Fibroblast of mammary gland (primary cell): ENCODE results near the gene LRRC8A.
"Not testable (repeated sequence)": the region's sequence is repeated elsewhere in the genome, so short reads cannot be mapped to it uniquely, and the experiment has no call there.

Experiments
- DNase-seq: peaks from one replicate; pipeline ENCODE4 v3.0.0-alpha.2; 2010; ENCODE audit warnings: low read depth
- H3K4me3 ChIP-seq: 2 replicates; pipeline ENCODE4 v1.5.1; 2011; ENCODE audit warnings: low read depth, mild to moderate bottlenecking, low read length, moderate library complexity; ENCODE audit not compliant: control insufficient read depth
- CTCF ChIP-seq: conservative IDR thresholded peaks from 2 replicates; pipeline ENCODE4 v1.5.1; 2011; ENCODE audit warnings: low read depth, low read length, inconsistent platforms; ENCODE audit not compliant: control insufficient read depth, insufficient read depth

The LRRC8A gene

DNA sequence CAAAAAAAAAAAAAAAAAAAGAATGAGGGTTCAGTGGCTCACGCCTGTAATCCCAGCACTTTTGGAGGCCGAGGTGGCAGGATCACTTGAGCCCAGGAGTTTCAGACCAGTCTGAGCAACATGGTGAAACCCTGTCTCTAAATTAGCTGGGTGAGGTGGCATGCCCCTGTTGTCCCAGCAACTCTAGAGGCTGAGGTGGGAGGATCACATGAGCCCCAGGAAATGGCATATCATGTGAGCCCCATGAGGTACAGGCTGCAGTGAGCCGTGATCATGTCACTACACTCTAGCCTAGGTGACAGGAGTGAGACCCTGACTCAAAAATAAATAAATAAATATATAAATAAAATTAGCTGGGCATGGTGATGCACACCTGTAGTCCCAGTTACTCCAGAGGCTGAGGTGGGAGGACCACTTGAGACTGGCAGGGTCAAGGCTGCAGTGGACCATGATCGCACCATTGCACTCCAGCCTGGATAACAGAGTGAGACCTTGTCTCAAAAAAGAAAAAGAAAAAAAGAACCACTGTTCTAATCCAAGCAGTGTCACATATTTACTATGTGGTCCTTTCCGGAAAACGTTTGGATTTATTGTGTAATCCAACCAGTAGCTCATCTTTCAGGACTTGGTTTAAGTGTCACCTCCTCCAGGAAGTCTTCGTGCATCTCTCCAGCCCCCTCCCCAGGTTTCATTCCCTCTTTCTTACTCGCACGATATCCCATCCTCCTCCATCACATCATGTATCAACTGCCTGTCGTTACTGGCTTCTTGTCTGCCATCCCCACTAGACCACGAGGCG lies 40.0 kb upstream of the LRRC8A start:
- DNase-seq: no peak
- TF ChIP-seq CTCF: no peak
- no peak overlapping the region for H3K4me3 ChIP-seq

- not testable (repeated sequence) for DNase-seq, H3K4me3 ChIP-seq
Measured at GRCh38 chr9:128843171-128843570, 38.8 kb upstream of the LRRC8A start.

DNA sequence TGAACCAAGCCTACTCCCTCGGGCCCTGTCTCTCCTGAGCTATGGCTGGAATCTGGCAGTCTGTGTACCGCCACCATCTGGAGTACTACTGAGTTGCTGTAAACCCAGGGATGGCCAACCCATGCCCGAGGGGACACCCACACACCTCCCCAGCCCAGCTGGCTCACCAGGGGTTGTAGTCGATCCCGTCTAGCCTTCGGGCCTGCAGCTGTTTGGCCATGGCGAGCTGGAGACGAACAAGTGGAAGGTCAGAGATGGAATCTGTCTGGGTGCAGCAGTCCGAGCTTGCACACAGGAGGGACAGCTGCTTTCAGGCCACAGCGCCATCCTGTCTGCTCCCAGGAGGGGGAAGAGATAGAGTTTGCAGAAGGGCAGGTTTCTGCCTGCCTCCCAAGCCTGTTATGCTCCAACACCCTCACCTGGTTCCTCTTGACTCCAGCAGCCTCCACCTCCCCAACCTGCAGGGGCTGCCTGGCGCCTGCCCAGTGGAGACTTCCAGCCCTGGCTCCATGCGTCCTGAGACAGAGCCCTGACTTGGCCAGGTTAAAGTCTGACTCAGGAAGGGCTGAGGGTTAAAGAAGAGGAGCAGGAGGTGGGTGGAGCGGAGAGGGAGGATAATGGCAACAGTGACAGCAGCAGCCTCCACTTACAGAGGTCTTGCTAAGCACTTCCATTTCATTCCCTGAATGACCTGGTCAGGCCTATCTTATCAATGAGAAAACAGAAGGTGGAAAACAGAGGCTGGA lies 36.6 kb upstream of the LRRC8A start:
- no peak overlapping the region for H3K4me3 ChIP-seq
- TF ChIP-seq CTCF: no peak
- no peak for DNase-seq

- H3K4me3 ChIP-seq: no peak overlapping the region
- TF ChIP-seq CTCF: no peak
- DNase-seq: no peak
Measured at GRCh38 chr9:128846680-128847030, 35.3 kb upstream of the LRRC8A start.

DNA sequence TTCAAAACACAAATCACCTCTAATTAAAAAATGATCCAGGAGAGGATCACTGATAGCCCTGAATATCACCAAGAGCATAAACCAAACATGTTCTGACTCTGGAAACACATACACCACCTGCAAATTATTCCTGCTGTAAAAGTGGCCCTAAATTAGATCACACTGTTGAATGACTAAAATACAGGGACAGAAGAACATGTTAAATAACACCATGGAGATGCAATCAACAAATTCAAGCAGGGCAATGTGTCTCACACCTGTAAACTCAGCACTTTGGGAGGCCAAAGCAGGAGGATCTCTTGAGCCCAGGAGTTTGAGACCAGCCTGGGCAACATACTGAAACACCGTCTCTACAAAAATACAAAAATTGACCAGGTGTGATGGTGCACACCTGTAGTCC lies 34.1 kb upstream of the LRRC8A start:
- no peak for DNase-seq
- H3K4me3 ChIP-seq: no peak overlapping the region
- no peak for TF ChIP-seq CTCF

- not testable (repeated sequence) for H3K4me3 ChIP-seq, DNase-seq
Measured at GRCh38 chr9:128851024-128851423, 30.9 kb upstream of the LRRC8A start.

- TF ChIP-seq CTCF: peak; percentile 42
- H3K4me3 ChIP-seq: not testable (repeated sequence)
- DNase-seq: peak; percentile 62
Measured at GRCh38 chr9:128851779-128852600, 29.9 kb upstream of the LRRC8A start.

DNA sequence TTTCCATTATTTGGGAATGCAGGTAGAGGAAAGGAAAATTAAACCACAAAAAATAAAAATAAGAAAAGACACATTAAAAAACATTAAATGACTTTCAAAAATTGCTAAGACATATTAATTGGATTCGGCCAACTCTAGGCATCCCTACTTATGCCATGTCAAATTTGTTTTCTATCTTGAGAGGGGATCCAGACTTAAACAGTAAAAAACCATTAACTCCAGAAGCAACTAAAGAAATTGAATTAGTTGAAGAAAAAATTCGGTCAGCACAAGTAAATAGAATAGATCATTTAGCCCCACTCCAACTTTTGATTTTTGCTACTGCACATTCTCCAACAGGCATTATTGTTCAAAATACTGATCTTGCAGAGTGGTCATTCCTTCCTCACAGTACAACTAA lies 29.3 kb upstream of the LRRC8A start:
- DNase-seq, H3K4me3 ChIP-seq: not testable (repeated sequence)

DNA sequence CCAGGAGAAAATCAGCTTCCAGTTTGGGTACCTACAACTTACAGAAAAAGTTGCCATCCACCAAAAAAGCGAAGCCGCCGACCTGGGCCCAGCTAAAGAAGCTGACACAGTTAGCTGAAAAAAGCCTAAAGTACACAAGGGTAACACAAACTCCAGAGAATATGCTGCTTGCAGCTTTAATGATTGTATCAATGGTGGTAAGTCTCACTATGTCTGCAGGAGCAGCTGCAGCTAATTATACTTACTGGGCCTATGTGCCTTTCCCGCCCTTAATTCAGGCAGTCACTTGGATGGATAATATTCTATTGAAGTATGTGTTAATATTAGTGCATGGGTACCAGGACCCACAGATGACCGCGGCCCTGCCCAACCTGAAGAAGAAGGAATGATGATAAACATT lies 27.5 kb upstream of the LRRC8A start:
- not testable (repeated sequence) for DNase-seq, H3K4me3 ChIP-seq

GRCh38 chr9:128858476-128858875 lies 23.5 kb upstream of the LRRC8A start:
- not testable (repeated sequence) for DNase-seq, H3K4me3 ChIP-seq
